ENCODE results near the gene SCNN1G. TPM values are rescaled to one million over a fixed set of nuclear protein-coding genes. Genes with fewer than 3 reads are reported as not detected.

SCNN1G gene
- total RNA-seq, 4 donors from 2014 or later = 0.06 to 0.34 TPM; not detected in 2

DNA sequence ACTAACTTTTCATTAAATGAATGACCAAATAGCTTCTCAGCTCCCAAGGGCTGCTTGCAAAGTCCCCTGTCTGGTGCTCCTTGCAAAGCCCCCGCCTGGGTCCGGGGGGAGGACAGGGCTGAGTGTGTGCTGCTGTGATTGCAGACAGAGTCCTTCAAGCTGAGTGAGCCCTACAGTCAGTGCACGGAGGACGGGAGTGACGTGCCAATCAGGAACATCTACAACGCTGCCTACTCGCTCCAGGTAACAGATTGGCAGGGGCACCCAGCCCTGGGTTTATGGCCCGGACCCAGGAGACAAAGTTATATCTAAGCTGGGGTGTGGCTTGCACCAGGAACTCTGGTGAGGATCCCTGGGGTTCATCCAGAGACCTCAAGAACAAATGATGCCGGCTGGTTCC, 27.1 kb downstream of the SCNN1G start:
- 86% methylated on average over 7 of the region's 9 CpGs for WGBS
- intact Hi-C loops (cut with DNase I) = no loop called here
- H3K27ac ChIP-seq (replicated peaks in 1 of 4) = no peak overlapping the region
- H3K36me3 ChIP-seq = no peaks in the 10 kb centered on the region
- peaks cover 0 to 32% (median 0%) of the 10 kb centered on the region in 4 donors for H3K27me3 ChIP-seq
- no peak overlapping the region for H3K4me3 ChIP-seq
- DNase-seq (ENCODE audit: extremely low spot score) = no peak
- TF ChIP-seq, protein P1, sequence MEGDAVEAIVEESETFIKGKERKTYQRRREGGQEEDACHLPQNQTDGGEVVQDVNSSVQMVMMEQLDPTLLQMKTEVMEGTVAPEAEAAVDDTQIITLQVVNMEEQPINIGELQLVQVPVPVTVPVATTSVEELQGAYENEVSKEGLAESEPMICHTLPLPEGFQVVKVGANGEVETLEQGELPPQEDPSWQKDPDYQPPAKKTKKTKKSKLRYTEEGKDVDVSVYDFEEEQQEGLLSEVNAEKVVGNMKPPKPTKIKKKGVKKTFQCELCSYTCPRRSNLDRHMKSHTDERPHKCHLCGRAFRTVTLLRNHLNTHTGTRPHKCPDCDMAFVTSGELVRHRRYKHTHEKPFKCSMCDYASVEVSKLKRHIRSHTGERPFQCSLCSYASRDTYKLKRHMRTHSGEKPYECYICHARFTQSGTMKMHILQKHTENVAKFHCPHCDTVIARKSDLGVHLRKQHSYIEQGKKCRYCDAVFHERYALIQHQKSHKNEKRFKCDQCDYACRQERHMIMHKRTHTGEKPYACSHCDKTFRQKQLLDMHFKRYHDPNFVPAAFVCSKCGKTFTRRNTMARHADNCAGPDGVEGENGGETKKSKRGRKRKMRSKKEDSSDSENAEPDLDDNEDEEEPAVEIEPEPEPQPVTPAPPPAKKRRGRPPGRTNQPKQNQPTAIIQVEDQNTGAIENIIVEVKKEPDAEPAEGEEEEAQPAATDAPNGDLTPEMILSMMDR (IDR thresholded peaks at IDR 0.05) = no peak
- TF ChIP-seq POLR2A (IDR thresholded peaks at IDR 0.05; ENCODE audit: low read depth) (no peak), POLR2AphosphoS5 (IDR thresholded peaks at IDR 0.05) (no peak), EP300 (IDR thresholded peaks at IDR 0.05) (no peak)
- no peaks in the 10 kb centered on the region for H3K4me1 ChIP-seq
- H3K9me3 ChIP-seq = no peaks in the 10 kb centered on the region

DNA sequence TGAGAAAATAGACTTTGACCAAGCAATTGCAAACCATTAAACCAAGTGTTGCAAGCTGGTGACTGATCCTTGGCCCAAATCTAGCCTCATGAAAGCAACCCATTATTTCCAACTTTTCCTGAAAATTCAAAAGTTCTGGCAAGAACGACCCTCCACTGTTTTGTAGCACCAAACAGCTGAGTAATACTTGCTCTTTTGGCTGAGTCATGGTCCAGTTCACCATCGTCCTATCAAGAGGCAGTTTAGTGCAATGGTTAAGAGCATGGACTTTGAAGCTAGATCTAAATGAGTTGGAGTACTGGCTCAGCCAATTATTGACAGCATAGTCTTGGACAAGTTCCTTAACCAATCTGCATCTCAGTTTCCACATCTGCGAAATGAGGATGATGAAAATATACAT, 31.3 kb downstream of the SCNN1G start:
- Histone ChIP-seq H3K27me3 (peaks cover 0 to 36% (median 0%) of the 10 kb centered on the region in 4 donors), H3K9me3 (no peaks in the 10 kb centered on the region), H3K36me3 (no peaks in the 10 kb centered on the region), H3K4me3 (no peak overlapping the region), H3K27ac (replicated peaks in 1 of 4) (no peak overlapping the region), H3K4me1 (no peaks in the 10 kb centered on the region)
- 85% methylated on average over 3 of the region's 3 CpGs for WGBS
- DNase-seq (ENCODE audit: extremely low spot score) = no peak
- TF ChIP-seq POLR2A (IDR thresholded peaks at IDR 0.05; ENCODE audit: low read depth) = no peak
- no peak for TF ChIP-seq POLR2AphosphoS5 (IDR thresholded peaks at IDR 0.05)
- no peak for TF ChIP-seq EP300 (IDR thresholded peaks at IDR 0.05)
- intact Hi-C loops (cut with DNase I) = no loop called here

DNA sequence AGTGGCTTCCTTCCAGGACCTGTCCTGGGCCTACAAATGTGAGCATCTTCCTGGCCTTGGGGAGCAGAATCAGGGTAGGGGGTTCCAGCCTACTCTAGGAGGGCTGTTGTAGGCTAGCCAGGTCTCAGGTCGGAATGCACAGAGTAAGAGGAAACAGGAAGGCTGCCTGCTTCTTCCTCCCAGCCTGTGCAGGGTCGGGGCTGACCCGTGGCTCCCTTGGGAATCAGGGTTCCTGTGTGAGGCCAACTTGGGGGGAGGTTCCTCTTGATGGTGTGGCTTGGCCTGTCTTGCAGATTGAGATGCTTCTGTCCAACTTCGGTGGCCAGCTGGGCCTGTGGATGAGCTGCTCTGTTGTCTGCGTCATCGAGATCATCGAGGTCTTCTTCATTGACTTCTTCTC, 32.3 kb downstream of the SCNN1G start:
- Histone ChIP-seq H3K4me3 (no peak overlapping the region), H3K27ac (replicated peaks in 1 of 4) (no peak overlapping the region), H3K4me1 (no peaks in the 10 kb centered on the region), H3K36me3 (no peaks in the 10 kb centered on the region), H3K9me3 (no peaks in the 10 kb centered on the region), H3K27me3 (peaks cover 0 to 31% (median 0%) of the 10 kb centered on the region in 4 donors)
- no peak for DNase-seq (ENCODE audit: extremely low spot score)
- TF ChIP-seq POLR2A (IDR thresholded peaks at IDR 0.05; ENCODE audit: low read depth) = no peak
- TF ChIP-seq EP300 (IDR thresholded peaks at IDR 0.05) = no peak
- TF ChIP-seq POLR2AphosphoS5 (IDR thresholded peaks at IDR 0.05) = no peak
- TF ChIP-seq, protein P1 (IDR thresholded peaks at IDR 0.05) = no peak
- WGBS = 78% methylated on average over 5 of the region's 7 CpGs
- intact Hi-C loops (cut with DNase I) = no loop called here

DNA sequence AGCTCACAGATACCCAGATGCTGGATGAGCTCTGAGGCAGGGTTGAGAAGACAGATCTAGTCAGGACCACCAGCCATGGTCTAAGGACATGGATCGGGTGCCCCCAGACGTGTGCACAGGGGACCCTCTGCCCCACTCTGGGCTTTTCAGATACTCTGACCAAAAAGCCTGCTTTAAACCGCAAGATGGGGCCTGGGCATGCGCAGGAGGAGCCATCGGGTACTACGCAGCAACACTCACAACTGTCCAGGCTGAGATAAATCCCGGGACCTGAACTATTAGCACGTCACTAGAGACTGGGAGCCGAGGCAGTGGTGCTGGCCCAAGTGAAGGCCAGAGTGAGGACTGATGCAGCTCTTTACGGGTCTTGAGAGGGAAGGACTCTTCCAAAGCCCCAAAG, 32.9 kb downstream of the SCNN1G start:
- 86% methylated on average over 10 of the region's 10 CpGs for WGBS
- Histone ChIP-seq H3K4me1 (no peaks in the 10 kb centered on the region), H3K27me3 (peaks cover 0 to 27% (median 0%) of the 10 kb centered on the region in 4 donors), H3K4me3 (no peak overlapping the region), H3K27ac (replicated peaks in 1 of 4) (no peak overlapping the region), H3K36me3 (no peaks in the 10 kb centered on the region), H3K9me3 (no peaks in the 10 kb centered on the region)
- DNase-seq (ENCODE audit: extremely low spot score) = no peak
- intact Hi-C loops (cut with DNase I) = no loop called here
- TF ChIP-seq, protein P1 (IDR thresholded peaks at IDR 0.05) = no peak
- no peak for TF ChIP-seq POLR2AphosphoS5 (IDR thresholded peaks at IDR 0.05)
- TF ChIP-seq POLR2A (IDR thresholded peaks at IDR 0.05; ENCODE audit: low read depth) = no peak

DNA sequence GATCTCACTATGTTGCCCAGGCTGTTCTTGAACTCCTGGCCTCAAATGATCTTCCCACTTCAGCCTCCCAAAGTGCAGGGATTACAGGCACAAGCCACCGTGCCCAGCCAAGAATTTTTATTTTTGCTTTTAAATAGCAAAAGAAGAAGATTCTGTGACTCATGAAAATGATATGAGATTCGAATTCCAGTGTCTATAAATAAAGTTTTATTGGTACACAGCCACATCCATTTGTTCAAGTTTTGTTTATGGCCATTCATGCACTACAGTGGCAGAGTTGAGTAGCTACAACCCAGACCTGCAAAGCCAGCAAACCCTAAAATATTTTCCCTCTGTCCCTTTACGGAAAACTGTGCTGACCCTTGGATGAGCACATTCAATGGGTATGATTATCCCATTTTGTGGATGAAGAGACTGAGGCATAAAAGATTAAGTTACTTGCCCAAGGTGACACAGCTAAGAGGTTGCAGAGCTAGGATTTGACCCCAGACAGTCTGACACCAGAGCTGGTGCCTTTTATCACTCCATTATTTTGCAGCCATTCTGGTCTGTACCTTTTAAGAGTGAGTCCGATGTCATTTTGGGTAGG, 34.2 kb downstream of the SCNN1G start:
- H3K27ac ChIP-seq (replicated peaks in 1 of 4) = no peak overlapping the region
- DNase-seq (ENCODE audit: extremely low spot score) = no peak
- H3K4me3 ChIP-seq = no peak overlapping the region
- 76% methylated on average over 4 of the region's 4 CpGs for WGBS
- TF ChIP-seq POLR2AphosphoS5 (IDR thresholded peaks at IDR 0.05) (no peak), POLR2A (IDR thresholded peaks at IDR 0.05; ENCODE audit: low read depth) (no peak), EP300 (IDR thresholded peaks at IDR 0.05) (no peak)
- TF ChIP-seq, protein P1 (IDR thresholded peaks at IDR 0.05) = no peak
- no peaks in the 10 kb centered on the region for H3K4me1 ChIP-seq
- no peaks in the 10 kb centered on the region for H3K9me3 ChIP-seq
- intact Hi-C loops (cut with DNase I) = no loop called here
- H3K36me3 ChIP-seq = no peaks in the 10 kb centered on the region
- H3K27me3 ChIP-seq = peaks cover 0 to 27% (median 0%) of the 10 kb centered on the region in 4 donors

All from esophagus muscularis mucosa (tissue), 4 donors.